Osteoblast (primary cell): ENCODE results near the gene AKAP3. TPM values are rescaled to one million over a fixed set of nuclear protein-coding genes. Genes with fewer than 3 reads are reported as not detected.

ENCODE experiments used
- DNase-seq: peaks from one replicate; pipeline ENCODE4 v3.0.0; 2011; ENCODE audit warnings: low spot score, mixed read lengths; ENCODE audit not compliant: insufficient read length; ENCODE audit errors: missing footprints
- H2AFZ ChIP-seq: 2 replicates; pipeline ENCODE4 v1.6.0; 2011; ENCODE audit warnings: mild to moderate bottlenecking, low read length
- H3K27ac ChIP-seq: 2 replicates; pipeline ENCODE4 v1.5.1; 2011; ENCODE audit warnings: mild to moderate bottlenecking, low read depth, low read length, moderate library complexity
- H3K27me3 ChIP-seq: 2 replicates; pipeline ENCODE4 v1.6.0; 2012; ENCODE audit warnings: mild to moderate bottlenecking, control low read depth, inconsistent platforms, low read length, moderate library complexity; ENCODE audit not compliant: insufficient read depth
- H3K36me3 ChIP-seq: 2 replicates; pipeline ENCODE4 v1.5.1; 2011; ENCODE audit warnings: mild to moderate bottlenecking, low read length, control low read depth, moderate library complexity; ENCODE audit not compliant: insufficient read depth
- H3K4me1 ChIP-seq: 2 replicates; pipeline ENCODE4 v1.5.1; 2011; ENCODE audit warnings: mild to moderate bottlenecking, low read length, control low read depth, moderate library complexity; ENCODE audit not compliant: insufficient read depth
- H3K4me2 ChIP-seq: 2 replicates; pipeline ENCODE4 v1.6.0; 2011; ENCODE audit warnings: mild to moderate bottlenecking, low read length; ENCODE audit not compliant: insufficient read depth
- H3K4me3 ChIP-seq: fragments of 200-600 bp; sonication (generic); 3 replicates; pipeline ENCODE4 v1.5.1; 2012; ENCODE audit warnings: mild to moderate bottlenecking, low read length, inconsistent platforms; ENCODE audit not compliant: insufficient read depth
- H3K79me2 ChIP-seq: 2 replicates; pipeline ENCODE4 v1.6.0; 2012; ENCODE audit warnings: mild to moderate bottlenecking, low read length, control low read depth, inconsistent platforms; ENCODE audit not compliant: insufficient read depth
- H3K9me3 ChIP-seq: 2 replicates; pipeline ENCODE4 v1.5.1; 2011; ENCODE audit warnings: low read depth, low read length, control low read depth
- H4K20me1 ChIP-seq: 2 replicates; pipeline ENCODE4 v1.6.0; 2012; ENCODE audit warnings: mild to moderate bottlenecking, low read length, control low read depth; ENCODE audit not compliant: insufficient read depth
- CTCF ChIP-seq: IDR thresholded peaks from 2 replicates; pipeline ENCODE4 v1.5.1; 2011; ENCODE audit warnings: mild to moderate bottlenecking, low read depth, low read length, moderate library complexity; ENCODE audit errors: extremely low read depth
- total RNA-seq: library from RNA; depleted of rRNA; stranded (reverse); fragments of >200 nt; gene quantifications from 2 replicates; pipeline ENCODE4 v1.2.3, GENCODE V29; 2012

Gene AKAP3
- total RNA-seq, 1 donor: 2.2 TPM

DNA sequence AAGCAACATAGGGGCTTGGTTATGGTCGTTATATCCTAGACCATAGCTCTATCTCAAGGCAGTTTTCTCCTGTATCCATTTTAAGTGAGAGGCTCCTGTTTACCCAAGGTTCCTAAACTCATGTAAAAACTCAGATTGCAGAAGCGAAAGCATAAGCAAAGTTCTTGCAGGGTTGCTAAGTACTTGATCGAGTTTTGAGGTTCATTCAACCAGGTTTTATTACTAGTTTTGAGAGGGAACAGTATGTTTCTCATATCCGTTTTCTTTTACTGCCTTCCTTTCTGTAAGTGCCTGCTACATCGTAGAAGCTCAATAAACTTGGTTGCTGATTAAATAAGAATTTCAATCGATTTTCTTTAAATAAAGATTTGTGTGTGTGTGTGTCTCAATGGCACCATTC, 5.1 kb downstream of the AKAP3 start:
- TF ChIP-seq CTCF: no peak
- no peak overlapping the region for H3K4me3 ChIP-seq
- peaks cover 6% of the 10 kb centered on the region for H3K4me1 ChIP-seq
- H3K4me2 ChIP-seq: no peak overlapping the region
- H3K9me3 ChIP-seq: no peaks in the 10 kb centered on the region
- no peaks in the 10 kb centered on the region for H3K36me3 ChIP-seq
- no peaks in the 10 kb centered on the region for H3K27me3 ChIP-seq
- H4K20me1 ChIP-seq: no peaks in the 10 kb centered on the region
- no peak overlapping the region for H3K27ac ChIP-seq
- H3K79me2 ChIP-seq: peaks cover 2% of the 10 kb centered on the region
- H2AFZ ChIP-seq: no peak overlapping the region
- no peak for DNase-seq

- Histone ChIP-seq H3K79me2 (no peaks in the 10 kb centered on the region), H3K27me3 (peaks cover 3% of the 10 kb centered on the region), H2AFZ (no peak overlapping the region), H4K20me1 (no peaks in the 10 kb centered on the region), H3K27ac (no peak overlapping the region), H3K4me3 (no peak overlapping the region), H3K9me3 (no peaks in the 10 kb centered on the region), H3K36me3 (no peaks in the 10 kb centered on the region), H3K4me2 (no peak overlapping the region), H3K4me1 (no peaks in the 10 kb centered on the region)
- DNase-seq: no peak
- TF ChIP-seq CTCF: no peak
Measured at GRCh38 chr12:4630262-4630661, 18.6 kb downstream of the AKAP3 start.

- peaks cover 3% of the 10 kb centered on the region for H3K27me3 ChIP-seq
- no peak overlapping the region for H3K27ac ChIP-seq
- no peaks in the 10 kb centered on the region for H3K9me3 ChIP-seq
- TF ChIP-seq CTCF: no peak
- H2AFZ ChIP-seq: no peak overlapping the region
- H3K79me2 ChIP-seq: no peaks in the 10 kb centered on the region
- H4K20me1 ChIP-seq: no peaks in the 10 kb centered on the region
- no peak overlapping the region for H3K4me2 ChIP-seq
- H3K4me3 ChIP-seq: no peak overlapping the region
- no peaks in the 10 kb centered on the region for H3K4me1 ChIP-seq
- DNase-seq: no peak
- H3K36me3 ChIP-seq: no peaks in the 10 kb centered on the region
Measured at GRCh38 chr12:4628406-4628805, 20.4 kb downstream of the AKAP3 start.

- Histone ChIP-seq H3K4me3 (no peak overlapping the region), H3K4me1 (no peaks in the 10 kb centered on the region), H4K20me1 (no peaks in the 10 kb centered on the region), H3K9me3 (no peaks in the 10 kb centered on the region), H3K27ac (no peak overlapping the region), H3K4me2 (no peak overlapping the region), H3K27me3 (peaks cover 3% of the 10 kb centered on the region), H3K36me3 (no peaks in the 10 kb centered on the region), H3K79me2 (no peaks in the 10 kb centered on the region), H2AFZ (no peak overlapping the region)
- DNase-seq: no peak
- TF ChIP-seq CTCF: no peak
Measured at GRCh38 chr12:4626543-4626942, 22.3 kb downstream of the AKAP3 start.
